ENCODE data around the gene CSGALNACT2. TPM values are rescaled to one million over a fixed set of nuclear protein-coding genes. Genes with fewer than 3 reads are reported as not detected.
"Not testable (repeated sequence)": the region's sequence is repeated elsewhere in the genome, so short reads cannot be mapped to it uniquely, and the experiment has no call there.

Gene CSGALNACT2, protein sequence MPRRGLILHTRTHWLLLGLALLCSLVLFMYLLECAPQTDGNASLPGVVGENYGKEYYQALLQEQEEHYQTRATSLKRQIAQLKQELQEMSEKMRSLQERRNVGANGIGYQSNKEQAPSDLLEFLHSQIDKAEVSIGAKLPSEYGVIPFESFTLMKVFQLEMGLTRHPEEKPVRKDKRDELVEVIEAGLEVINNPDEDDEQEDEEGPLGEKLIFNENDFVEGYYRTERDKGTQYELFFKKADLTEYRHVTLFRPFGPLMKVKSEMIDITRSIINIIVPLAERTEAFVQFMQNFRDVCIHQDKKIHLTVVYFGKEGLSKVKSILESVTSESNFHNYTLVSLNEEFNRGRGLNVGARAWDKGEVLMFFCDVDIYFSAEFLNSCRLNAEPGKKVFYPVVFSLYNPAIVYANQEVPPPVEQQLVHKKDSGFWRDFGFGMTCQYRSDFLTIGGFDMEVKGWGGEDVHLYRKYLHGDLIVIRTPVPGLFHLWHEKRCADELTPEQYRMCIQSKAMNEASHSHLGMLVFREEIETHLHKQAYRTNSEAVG
- 6.6 TPM for total RNA-seq
- long read RNA-seq, transcript CSGALNACT2-201 (8 exons, 3,730 nt): major isoform, 5 of 12 reads
- long read RNA-seq, partial matches to known transcripts: 1 of 12 reads
- long read RNA-seq, other reads (novel, unspliced or antisense): 6 of 12 reads

DNA sequence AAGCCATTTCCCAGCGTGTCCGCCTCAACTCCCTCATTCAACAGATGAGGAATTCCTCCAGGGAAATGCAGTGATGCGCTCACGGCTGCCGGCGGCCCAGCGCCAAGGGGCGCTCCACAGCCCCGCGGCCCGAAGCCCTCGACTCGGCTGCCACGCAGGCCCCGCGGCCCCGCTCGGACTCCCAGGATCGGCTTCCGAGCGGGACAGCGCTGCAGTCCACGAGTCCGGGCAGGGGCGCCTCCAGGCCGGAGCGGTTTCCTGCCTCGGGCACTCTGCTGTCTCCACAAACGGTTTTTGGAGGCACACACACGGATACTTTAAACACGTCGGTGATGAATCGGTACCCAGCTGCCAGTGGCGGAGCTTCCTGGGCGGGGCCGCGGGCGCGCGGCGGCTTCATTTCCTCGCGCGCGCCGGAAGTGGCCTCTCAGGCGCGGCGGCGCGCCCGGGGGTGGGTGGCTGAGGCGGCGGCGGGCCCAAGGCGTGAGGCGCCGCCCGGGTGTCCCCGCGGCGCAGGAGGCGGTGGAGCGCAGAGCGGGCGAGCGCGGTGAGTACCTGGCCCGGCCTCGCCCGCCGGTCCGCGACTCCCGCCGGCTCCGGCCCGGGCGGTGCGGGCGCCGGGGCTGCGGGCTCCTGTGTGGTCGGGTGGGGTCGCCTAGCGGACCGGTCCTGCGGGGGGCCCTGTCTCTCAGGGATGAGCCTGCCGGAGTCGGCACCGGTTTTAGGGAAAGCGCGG is at the start of gene CSGALNACT2:
TSS of gene CSGALNACT2 (plus strand) at position 425 of the 736 bp plus-strand sequence. CDS start 16,705 bp downstream, outside the sequence.
- intact Hi-C loops (cut with DNase I): no loop called here
- ATAC-seq (ENCODE audit: poor library complexity) (peak; percentile 98), DNase-seq (peak; percentile 92)

DNA sequence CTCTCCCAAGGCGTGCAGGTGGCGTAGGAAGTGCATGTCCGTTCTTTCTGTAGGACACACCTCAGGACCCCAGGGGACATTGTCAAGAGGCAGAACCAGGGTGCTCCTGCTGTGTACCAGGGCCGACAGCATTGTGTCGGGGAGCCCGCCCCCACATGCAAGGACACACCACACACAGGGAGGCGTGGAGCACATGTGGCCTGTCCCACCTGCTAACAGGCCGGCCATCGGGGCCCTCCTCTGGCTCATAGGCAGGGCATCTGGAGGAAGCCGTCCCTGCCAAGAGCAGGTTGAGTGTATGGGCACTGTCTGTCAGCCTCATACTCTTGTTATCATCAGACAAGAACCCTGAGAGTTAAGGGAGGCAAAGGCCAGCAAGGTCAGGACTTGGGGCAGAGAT is 48.7 kb upstream of the CSGALNACT2 start:
- no peak for DNase-seq
- ATAC-seq (ENCODE audit: poor library complexity): no peak
- intact Hi-C loops (cut with DNase I): no loop called here

DNA sequence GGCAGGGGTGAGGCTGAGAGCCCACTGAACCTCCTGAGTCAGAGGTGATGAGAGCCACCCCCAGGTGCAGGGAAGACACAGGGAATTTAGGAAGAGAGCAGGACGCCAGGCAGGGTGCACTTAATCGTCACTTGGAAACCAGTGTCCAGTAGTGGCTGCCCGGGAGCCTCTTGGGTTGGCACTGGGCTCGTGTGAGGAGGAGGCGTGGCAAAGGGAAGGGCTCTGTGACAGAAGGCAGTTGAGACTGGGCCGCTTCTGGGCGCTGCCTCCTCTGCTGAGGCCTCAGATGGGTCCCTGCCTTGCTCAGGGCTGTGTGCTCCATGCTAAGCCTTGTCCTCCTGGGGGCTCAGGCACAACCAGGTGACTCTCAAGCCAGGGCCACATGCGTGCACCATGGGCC is 48.1 kb upstream of the CSGALNACT2 start:
- ATAC-seq (ENCODE audit: poor library complexity) (peak; percentile 66), DNase-seq (no peak)
- intact Hi-C loops (cut with DNase I): no loop called here

DNA sequence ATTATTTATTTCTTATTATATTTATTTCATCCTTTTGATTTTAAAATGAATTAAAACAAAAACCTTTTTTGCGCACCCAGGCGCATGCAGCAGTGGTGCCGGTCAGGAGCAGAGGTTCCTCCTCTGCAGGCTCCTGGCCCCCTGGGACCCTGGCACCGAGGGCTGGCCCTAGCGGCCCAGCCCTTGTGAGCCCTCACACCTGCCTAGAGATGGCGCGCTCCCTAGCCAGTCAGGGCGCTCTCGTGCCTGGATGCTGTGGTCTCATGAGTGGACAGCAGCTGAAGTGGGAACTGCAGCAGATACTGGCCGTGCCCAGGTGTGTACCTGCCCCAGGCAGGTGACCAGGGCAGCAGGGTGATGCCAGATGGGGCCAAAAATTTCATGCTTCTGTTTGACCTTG is 47.6 kb upstream of the CSGALNACT2 start:
- DNase-seq: no peak
- intact Hi-C loops (cut with DNase I): no loop called here

DNA sequence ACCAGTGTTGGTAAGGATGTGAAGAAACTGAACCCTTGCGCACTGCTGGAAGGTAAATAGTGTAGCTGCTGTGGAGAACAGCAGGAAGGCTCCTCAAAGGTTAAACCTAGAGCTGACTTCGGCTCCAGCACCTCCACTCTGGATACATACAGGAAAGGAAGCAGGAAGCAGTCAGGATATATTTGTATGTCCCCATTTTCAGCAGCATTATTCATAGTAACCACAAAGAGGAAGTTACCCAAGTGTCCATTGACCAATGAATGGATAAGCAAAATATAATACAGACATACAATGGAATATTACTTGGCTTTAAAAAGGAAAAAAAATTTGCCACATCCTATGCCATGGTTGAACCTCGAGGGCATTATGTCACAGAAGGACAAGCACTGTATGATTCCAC is 46.4 kb upstream of the CSGALNACT2 start:
- DNase-seq (no peak), ATAC-seq (ENCODE audit: poor library complexity) (no peak)
- intact Hi-C loops (cut with DNase I): no loop called here

More for the DNA sequence above, 47.6 kb upstream of the CSGALNACT2 start:
- ATAC-seq (ENCODE audit: poor library complexity): no peak

DNA sequence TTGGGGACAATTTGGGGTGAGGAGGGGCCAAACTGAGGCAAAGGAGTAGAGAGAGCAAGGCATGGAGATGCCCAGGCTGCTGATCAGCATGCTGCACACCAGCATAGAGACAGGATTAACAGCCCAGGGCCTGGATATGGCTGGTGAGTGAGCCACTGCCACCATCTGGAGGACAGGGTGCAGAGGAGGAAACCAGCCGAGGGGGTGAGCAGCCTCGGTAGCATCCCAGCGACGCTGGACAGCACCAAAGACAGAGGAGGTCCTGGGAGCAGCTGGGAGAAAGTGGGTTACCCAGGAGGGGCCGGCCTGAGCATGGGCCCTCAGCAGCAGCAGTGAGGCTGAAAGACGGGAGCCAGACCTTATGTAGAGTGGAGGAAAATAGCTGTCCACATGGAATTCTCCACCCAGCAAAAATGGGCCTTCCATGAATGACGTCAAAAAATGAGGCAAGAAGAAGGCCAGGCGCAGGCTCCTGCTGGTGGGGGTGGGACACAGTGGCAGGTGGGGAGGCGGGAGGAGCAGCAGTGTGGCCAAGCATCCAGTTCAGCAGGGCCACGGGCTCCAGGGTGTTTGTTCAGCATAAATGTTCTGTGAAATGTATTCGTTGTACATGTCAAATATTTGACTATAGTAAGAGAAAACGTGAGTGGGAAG is 44.7 kb upstream of the CSGALNACT2 start:
- intact Hi-C loops (cut with DNase I): no loop called here
- ATAC-seq (ENCODE audit: poor library complexity): peak; percentile 40

DNA sequence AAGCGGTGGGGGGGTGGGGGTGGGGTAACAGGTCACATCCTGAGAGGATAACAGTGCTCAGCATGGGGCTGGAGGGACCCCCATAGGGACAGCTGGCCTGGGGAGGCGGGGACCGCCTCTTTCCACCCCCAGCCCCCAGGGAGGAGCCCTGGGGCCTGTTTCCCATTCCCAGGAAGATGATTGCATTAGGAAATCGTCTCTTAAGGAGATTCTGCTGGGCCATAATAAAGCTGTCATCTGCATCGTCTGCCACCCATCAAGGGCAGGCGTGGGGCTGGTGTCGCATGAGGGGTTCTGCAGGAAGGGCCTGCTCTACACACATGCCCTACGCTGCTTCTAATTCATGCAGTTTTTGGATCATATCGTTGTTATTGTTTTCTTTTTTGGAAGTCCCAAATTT is 44.2 kb upstream of the CSGALNACT2 start:
- DNase-seq (no peak), ATAC-seq (ENCODE audit: poor library complexity) (no peak)
- intact Hi-C loops (cut with DNase I): no loop called here

More for the DNA sequence above, 44.7 kb upstream of the CSGALNACT2 start:
- no peak for DNase-seq

DNA sequence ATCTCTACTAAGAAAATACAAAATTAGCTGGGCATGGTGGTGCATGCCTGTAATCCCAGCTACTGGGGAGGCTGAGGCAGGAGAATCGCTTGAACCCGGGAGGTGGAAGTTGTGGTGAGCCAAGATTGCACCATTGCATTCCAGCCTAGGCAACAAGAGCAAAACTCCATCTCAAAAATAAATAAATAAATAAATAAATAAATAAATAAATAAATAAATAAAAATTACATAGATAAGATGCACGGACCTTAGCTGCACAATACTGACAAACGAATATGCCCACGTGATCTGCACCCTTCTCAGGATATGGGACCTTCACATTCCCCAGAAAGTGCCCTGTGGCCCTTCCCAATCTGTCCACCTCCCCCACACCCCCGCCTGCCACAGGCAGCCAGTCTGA is 38.9 kb upstream of the CSGALNACT2 start:
- ATAC-seq (ENCODE audit: poor library complexity); intact Hi-C loops (cut with DNase I); DNase-seq: not testable (repeated sequence)

DNA sequence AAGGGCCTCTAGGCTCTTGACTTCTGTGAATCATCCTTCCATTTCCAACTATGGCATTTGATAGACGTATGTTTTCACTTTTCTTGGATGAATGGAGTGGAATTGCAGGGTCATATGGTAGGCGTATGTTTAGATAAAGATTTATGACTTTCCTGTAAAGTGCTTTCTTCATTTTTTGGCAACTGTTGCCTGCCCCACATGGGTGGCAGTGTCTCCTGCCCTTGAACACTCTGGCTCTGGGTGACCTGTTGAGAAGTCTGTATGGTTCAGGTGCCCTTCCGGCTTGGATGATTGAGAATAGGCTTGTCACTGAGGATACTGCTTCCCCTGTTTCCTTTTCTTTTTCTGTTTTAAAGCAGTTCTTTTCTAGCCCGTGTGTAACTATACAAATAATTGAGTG is 38.3 kb upstream of the CSGALNACT2 start:
- intact Hi-C loops (cut with DNase I): loop anchor here (5.0 kb wide), 1 partner anchor 348 kb away; no protein-coding TSS in a partner anchor
- ATAC-seq (ENCODE audit: poor library complexity) (no peak), DNase-seq (no peak)

DNA sequence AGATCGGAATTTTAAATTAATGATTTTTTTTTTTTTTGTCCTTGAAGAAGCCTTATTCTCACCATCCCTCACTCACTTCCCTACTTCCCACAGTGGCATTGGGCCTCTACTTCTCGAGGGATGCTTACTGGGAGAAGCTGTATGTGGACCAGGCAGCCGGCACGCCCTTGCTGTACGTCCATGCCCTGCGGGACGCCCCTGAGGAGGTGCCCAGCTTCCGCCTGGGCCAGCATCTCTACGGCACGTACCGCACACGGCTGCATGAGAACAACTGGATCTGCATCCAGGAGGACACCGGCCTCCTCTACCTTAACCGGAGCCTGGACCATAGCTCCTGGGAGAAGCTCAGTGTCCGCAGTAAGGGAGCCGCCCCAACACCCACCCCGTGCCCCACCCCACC is 37.9 kb upstream of the CSGALNACT2 start:
- no peak for ATAC-seq (ENCODE audit: poor library complexity)
- intact Hi-C loops (cut with DNase I): loop anchor here (5.0 kb wide), 1 partner anchor 348 kb away; no protein-coding TSS in a partner anchor
- no peak for DNase-seq

DNA sequence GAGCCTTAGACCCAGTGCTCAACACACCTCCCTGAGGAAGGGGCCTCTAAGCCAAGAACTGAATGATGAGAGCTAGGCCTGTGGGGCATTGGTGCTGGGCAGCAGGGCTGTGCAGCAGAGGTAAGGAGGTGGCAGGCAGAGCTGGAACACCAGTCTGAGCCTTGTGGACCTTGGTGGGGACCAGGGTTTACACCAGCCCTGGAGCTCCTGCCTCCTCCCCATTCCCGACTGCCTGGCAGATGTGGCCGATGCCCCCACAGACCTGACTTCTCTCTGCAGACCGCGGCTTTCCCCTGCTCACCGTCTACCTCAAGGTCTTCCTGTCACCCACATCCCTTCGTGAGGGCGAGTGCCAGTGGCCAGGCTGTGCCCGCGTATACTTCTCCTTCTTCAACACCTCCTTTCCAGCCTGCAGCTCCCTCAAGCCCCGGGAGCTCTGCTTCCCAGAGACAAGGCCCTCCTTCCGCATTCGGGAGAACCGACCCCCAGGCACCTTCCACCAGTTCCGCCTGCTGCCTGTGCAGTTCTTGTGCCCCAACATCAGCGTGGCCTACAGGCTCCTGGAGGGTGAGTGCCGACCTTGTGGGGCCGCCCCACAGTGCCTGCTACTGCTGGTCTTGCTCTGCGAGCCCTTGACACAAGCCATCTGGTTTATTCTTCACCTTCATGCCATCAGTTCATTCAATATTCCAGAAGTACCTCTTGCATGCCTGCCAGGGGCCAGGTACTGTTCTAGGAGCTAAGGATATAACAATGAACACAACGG is 36.0 kb upstream of the CSGALNACT2 start:
- ATAC-seq (ENCODE audit: poor library complexity): no peak
- DNase-seq: no peak
- intact Hi-C loops (cut with DNase I): loop anchor here (5.0 kb wide), 1 partner anchor 350 kb away; no protein-coding TSS in a partner anchor

DNA sequence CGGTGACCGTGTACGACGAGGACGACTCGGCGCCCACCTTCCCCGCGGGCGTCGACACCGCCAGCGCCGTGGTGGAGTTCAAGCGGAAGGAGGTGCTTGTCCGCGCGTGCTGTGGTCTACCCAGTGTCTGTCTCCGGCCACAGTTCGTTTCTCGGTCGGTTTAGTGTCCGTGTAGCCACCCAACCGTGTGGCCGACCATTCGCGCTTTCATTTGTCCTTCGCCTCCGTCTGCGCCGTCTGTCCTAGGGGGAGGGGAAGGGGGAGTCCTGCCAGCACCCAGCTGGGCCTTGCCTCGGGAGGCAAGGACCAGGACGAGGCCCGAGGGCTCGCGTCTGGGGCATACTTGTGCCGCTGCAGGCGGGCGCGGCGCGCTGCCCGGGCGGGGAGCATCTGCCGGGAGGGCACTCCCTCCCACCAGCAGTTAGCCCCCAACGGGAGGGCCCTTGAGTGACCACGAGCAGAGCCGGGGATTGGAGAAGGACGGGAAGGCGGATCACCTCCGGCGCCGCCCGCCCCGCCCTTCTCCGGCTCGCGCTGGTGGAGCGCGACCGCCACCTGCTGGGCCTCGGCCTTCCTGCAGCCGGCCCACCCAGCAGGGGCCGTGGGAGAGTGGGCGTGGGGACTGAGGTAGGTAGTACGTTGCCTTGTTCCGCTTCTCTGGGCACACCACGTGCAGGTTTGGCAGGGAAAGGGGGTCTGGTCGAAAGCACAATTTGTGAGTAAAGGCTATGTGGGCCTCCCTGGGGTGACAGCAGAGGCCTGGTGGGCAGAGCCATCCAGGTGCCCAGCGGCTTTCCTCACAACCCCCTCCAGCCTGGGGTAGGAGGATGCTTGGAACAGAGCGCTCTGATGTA is 32.9 kb upstream of the CSGALNACT2 start:
- DNase-seq: peak; percentile 88
- intact Hi-C loops (cut with DNase I): no loop called here
- peak; percentile 97 for ATAC-seq (ENCODE audit: poor library complexity)

DNA sequence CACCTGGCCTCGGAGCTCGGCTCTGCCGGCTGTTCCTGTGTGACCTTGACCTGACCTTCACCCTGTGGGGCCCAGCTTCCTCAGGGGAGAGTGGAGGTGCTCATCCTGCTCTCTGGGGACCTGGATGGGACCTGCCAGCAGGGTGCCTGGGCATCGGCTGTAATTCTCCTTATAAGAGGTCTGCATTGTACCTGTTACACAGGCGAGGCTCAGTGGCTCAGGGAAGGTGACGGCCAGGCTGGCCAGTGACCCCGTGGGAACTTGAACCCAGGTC is 32.4 kb upstream of the CSGALNACT2 start:
- ATAC-seq (ENCODE audit: poor library complexity) (no peak), DNase-seq (no peak)
- intact Hi-C loops (cut with DNase I): loop anchor here (2.0 kb wide), 1 partner anchor 237 kb away; no protein-coding TSS in a partner anchor

DNA sequence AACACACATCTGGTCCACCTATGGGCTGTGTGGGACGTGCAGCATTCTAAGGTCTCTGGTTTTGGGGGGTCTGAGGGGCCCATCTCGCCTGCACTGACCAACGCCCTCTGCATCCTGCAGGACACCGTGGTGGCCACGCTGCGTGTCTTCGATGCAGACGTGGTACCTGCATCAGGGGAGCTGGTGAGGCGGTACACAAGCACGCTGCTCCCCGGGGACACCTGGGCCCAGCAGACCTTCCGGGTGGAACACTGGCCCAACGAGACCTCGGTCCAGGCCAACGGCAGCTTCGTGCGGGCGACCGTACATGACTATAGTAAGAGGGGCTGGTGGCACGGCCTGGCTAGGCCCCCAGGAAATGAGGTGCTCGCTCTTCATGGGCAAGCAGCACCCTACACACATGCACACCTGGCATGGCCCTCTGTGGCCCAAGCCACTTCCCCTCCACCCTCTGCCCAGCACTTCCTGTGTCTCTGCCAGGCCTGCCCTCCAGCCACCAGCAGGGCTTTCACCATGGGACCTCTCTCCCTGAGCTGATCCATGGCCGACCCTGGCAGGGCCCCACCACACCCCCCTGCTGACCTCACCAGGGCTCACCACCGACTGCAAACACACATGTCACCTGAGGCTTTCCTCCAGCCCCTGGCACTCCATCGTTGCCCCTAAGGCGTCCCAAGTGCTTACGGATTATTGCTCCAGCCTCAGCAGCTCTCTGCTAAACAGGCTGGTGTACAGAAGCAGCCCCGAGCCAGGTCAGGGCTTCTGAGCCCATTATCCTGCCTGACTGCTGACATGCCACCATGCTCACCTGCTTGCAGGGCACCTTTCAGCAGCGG is 31.8 kb upstream of the CSGALNACT2 start:
- ATAC-seq (ENCODE audit: poor library complexity): no peak
- no peak for DNase-seq
- intact Hi-C loops (cut with DNase I): loop anchor here (2.0 kb wide), 1 partner anchor 238 kb away; no protein-coding TSS in a partner anchor

DNA sequence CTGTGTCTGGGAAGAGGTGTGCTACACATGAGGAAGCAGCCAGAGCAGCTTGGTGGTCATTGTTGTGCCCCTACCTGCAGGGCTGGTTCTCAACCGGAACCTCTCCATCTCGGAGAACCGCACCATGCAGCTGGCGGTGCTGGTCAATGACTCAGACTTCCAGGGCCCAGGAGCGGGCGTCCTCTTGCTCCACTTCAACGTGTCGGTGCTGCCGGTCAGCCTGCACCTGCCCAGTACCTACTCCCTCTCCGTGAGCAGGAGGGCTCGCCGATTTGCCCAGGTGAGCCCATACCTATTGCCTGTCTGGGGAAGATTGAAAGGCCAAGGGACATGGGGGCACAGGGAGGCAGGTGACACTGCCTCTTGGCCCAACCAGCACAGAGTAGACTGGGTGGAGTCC is 29.3 kb upstream of the CSGALNACT2 start:
- intact Hi-C loops (cut with DNase I): no loop called here
- ATAC-seq (ENCODE audit: poor library complexity): no peak
- DNase-seq: peak; percentile 4

DNA sequence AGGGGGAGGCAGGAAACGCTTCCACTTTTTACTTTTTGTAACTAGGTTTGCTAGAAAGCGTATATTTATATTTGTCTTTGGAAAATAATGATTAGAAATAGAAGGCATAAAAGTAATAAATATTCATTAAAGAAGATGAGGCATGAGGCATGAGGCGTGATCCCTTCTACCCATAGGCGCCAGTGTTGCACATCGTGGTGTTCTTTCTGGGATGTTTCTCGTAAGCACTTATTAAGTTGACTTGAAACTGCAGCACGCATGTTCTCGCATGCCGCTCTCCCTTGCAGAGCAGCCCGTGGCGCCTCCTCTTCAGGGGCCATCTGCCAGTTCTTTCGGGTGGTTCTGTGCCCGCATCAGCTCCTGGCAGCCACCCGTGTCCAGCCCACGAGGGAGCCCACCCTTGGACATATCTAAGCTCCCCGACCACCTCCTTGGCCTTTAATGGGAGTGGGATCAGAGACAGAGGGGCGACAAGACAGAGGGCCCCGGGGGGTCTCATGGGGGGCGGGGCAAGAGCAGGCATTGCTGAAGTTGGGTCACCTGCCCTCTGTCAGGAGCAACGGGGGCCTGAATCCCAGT is 28.5 kb upstream of the CSGALNACT2 start:
- intact Hi-C loops (cut with DNase I): no loop called here
- no peak for DNase-seq
- no peak for ATAC-seq (ENCODE audit: poor library complexity)
